GM23338 (cell line): ENCODE data around the gene NAMPT.

ENCODE experiments used
- CREB1 ChIP-seq: fragments of 250-450 bp; sonication (Bioruptor Pico); IDR thresholded peaks from 2 replicates; pipeline ENCODE4 v1.5.0; 2020; ENCODE audit warnings: low read depth, mild to moderate bottlenecking, moderate library complexity
- EZH2 ChIP-seq: fragments of 200-600 bp; sonication (generic); IDR thresholded peaks from one replicate; pipeline ENCODE4 v1.8.0; 2017; ENCODE audit warnings: antibody characterized with exemption, mild to moderate bottlenecking, low read depth; ENCODE audit not compliant: unreplicated experiment
- TF ChIP-seq, protein P1 (sequence below), 2 experiments: fragments of 200-600 bp in 1 of 2; sonication (generic) in 1 of 2; conservative IDR thresholded peaks; 2 replicates each; pipeline versions ENCODE4 v1.5.1 to v1.6.1; 2016 to 2017; ENCODE audit warnings: antibody characterized with exemption in 2 of 2, low read depth in 2 of 2, mild to moderate bottlenecking in 2 of 2, moderate library complexity in 1 of 2
- TF ChIP-seq, protein P2 (sequence below): IDR thresholded peaks from 2 replicates; pipeline ENCODE4 v1.6.1; 2016; ENCODE audit warnings: antibody characterized with exemption

DNA sequence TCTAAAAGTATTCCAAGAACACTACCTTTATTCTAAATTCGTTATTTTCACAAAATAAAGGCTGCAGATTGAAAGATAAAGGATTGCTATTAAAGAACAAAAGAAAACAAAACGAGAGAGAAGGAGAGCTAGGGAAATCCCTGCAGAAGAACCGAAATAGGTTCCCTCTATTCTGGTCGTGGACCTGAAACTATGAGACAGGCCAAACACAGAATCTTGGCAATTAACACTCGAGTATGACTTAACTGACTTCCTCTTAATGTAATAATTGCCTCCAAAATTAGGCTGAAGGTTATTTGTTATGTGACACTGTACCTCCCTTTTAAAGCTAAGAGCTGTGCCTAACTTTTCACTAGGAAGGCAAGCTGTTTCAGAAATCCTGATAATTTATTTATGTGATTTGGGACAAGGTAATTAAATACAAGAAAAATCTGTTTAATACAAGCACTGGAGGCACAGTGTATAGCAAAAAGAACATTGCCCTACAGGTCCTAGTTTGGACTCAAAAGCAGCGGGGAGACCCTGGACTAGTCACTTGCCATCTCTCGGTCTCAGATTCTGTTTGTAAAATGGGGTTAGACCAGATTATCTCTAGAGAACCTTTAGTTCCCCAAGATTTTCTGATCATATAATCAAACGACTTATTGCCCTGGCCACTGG lies 11.6 kb downstream of the NAMPT start:
- TF ChIP-seq, protein P1, sequence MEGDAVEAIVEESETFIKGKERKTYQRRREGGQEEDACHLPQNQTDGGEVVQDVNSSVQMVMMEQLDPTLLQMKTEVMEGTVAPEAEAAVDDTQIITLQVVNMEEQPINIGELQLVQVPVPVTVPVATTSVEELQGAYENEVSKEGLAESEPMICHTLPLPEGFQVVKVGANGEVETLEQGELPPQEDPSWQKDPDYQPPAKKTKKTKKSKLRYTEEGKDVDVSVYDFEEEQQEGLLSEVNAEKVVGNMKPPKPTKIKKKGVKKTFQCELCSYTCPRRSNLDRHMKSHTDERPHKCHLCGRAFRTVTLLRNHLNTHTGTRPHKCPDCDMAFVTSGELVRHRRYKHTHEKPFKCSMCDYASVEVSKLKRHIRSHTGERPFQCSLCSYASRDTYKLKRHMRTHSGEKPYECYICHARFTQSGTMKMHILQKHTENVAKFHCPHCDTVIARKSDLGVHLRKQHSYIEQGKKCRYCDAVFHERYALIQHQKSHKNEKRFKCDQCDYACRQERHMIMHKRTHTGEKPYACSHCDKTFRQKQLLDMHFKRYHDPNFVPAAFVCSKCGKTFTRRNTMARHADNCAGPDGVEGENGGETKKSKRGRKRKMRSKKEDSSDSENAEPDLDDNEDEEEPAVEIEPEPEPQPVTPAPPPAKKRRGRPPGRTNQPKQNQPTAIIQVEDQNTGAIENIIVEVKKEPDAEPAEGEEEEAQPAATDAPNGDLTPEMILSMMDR (conservative IDR thresholded peaks at IDR 0.05; ENCODE audit: low read depth in 2 of 2), result no peak
- TF ChIP-seq CREB1 (CRISPR knock-in tag), result no peak
- TF ChIP-seq, protein P2, sequence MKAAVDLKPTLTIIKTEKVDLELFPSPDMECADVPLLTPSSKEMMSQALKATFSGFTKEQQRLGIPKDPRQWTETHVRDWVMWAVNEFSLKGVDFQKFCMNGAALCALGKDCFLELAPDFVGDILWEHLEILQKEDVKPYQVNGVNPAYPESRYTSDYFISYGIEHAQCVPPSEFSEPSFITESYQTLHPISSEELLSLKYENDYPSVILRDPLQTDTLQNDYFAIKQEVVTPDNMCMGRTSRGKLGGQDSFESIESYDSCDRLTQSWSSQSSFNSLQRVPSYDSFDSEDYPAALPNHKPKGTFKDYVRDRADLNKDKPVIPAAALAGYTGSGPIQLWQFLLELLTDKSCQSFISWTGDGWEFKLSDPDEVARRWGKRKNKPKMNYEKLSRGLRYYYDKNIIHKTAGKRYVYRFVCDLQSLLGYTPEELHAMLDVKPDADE, result no peak
- TF ChIP-seq EZH2, result no peak
